Jurkat, Clone E6-1 (cell line): ENCODE results near the gene SEPHS2.
"Not testable (repeated sequence)": the region's sequence is repeated elsewhere in the genome, so short reads cannot be mapped to it uniquely, and the experiment has no call there.

Experiments used
- DNase-seq: peaks from one replicate; pipeline ENCODE4 v3.0.0-alpha.2; 2011; ENCODE audit warnings: low read depth, low spot score
- H3K4me3 ChIP-seq: 2 replicates; pipeline ENCODE4 v1.5.1; 2011; ENCODE audit warnings: mild to moderate bottlenecking, low read length, control low read depth, moderate library complexity

The SEPHS2 gene

DNA sequence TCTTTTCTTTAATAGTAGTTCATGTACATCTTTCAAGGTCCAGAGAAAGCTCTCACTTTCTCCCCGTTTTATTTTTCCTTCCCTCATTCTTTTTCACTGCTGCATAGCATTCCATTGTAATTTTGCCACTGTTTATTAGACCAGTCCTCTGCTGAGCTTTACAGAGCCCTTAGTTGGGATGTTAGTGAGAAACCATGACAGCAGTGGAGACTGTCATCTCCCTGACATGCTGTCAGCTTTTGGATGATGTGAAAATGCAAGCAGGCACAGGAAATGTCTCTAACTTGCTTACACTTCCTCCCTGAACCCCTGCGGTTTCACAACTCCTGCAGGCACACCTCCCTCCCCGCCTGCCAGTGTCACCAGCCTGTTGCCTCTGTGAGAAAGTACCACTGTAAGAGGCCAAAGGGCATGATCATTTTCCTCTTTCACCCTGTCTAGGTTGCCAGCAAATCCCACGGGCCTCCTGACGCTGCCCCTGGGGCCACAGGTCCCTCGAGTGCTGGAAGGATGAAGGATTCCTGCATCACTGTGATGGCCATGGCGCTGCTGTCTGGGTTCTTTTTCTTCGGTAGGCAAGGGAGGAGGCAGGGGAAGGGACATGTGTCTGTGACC lies 26.8 kb upstream of the SEPHS2 start, which contains the start of gene ITGAL:
Gene ITGAL (plus strand): TSS at position 415 of the 615 bp plus-strand sequence. CDS start 96 bp downstream, at position 511.
- peak within 1 kb of the TSS; percentile 62 for H3K4me3 ChIP-seq
- DNase-seq, result peak; percentile 95

DNA sequence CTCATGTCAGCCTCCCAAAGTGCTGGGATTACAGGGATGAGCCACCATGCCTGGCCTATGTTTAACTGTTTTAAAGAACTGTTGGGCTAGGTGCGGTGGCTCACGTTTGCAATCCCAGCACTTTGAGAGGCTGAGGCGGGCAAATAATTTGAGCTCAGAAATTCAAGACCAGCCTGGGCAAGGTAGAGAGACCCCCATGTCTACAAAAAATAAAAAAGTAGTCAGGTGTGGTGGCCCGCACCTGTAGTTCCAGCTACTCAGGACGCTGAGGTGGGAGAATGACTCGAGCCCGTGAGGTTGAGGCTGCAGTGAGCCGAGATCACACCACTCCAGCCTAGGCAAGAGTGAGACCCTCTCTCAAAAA lies 24.9 kb upstream of the SEPHS2 start:
- H3K4me3 ChIP-seq, result no peak overlapping the region
- DNase-seq, result no peak

- no peak overlapping the region for H3K4me3 ChIP-seq
- DNase-seq, result no peak
Measured at GRCh38 chr16:30470170-30470512, 24.5 kb upstream of the SEPHS2 start.

GRCh38 chr16:30464078-30464477 lies 18.4 kb upstream of the SEPHS2 start:
- no peak for DNase-seq
- no peak overlapping the region for H3K4me3 ChIP-seq

GRCh38 chr16:30461426-30461825 lies 15.8 kb upstream of the SEPHS2 start:
- not testable (repeated sequence) for DNase-seq, H3K4me3 ChIP-seq

DNA sequence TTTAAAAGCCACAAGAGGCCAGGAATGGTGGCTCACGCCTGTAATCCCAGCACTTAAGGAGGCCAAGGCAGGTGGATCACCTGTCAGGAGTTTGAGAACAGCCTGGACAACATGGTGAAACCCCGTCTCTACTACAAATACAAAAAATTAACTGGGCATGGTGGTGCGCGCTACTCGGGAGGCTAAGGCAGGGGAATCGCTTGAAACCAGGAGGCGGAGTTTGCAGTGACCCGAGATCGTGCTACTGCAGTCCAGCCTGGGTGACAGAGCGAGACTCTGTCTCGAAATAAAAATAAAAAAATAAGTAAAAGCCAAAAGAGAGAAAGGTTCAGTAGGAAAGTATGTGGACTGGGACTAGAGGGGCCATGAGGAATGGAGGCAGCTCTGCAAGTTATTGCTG lies 13.8 kb upstream of the SEPHS2 start:
- no peak overlapping the region; the same call in 1 of the 2 replicates for H3K4me3 ChIP-seq
- DNase-seq, result no peak

DNA sequence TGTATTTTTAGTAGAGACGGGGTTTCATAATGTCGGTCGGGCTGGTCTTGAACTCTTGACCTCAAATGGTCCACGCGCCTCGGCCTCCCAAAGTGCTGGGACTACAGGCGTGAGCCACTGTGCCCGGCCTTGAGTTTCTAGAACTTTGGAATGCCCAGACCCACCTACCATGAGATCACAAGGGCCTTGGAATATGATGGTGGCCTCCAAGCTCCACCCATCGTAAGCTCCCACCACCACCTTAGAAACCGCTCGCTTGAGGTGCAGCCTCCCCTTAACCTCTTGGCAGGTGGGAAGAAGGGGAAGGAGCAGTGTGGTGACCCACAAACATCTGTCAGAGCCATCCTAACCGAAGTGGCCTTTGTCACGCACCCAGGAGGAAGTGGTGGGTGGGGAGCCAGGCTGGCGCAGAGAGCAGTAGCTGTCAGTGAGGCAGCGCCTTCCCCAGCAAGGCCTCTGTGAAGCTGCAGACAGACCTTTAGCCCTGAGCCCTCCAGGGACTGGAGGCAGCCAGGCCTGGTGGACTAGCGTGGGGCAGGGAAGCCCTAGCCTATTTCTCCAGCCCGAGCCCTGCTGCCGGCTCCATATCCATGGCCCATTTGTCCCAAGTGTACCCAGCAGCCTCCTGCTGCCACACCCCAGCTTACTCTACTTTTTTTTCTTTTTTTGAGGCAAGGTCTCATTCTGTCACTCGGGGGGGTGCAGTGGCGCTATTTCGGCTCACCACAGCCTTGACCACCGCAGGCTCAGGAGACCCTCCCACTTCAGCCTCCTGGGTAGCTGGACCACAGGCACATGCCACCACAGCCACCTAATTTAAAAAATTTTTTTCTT lies 13.1 kb upstream of the SEPHS2 start:
- H3K4me3 ChIP-seq, result peak overlapping the region; percentile 17
- DNase-seq, result peak; percentile 99

- H3K4me3 ChIP-seq, result no peak overlapping the region
Measured at GRCh38 chr16:30457743-30458560, 12.3 kb upstream of the SEPHS2 start.

DNA sequence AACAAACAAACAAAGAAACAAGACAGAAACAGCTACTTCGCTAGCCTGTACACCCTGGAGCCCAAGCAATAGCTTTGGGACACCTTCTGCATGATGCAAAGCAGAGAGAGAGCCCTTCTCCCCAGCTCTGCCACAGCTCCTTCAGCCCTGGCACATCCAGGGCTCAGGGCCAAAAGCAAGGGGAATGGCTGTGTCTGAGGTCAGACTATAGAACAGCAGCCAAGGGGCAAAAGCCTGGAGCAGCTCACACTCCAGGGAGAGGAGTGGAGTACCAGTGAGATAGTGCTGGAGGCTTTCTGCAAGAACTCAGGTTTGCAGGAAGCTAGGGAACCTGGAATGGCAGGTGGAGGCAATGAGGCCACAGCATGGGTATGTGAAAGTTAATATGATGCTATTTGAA lies 11.6 kb upstream of the SEPHS2 start:
- no peak for DNase-seq
- no peak overlapping the region for H3K4me3 ChIP-seq

More at GRCh38 chr16:30457743-30458560, 12.3 kb upstream of the SEPHS2 start:
- DNase-seq, result no peak

GRCh38 chr16:30456302-30456701 lies 10.6 kb upstream of the SEPHS2 start:
- H3K4me3 ChIP-seq, result no peak overlapping the region
- DNase-seq, result no peak

- not testable (repeated sequence) for DNase-seq, H3K4me3 ChIP-seq
Measured at GRCh38 chr16:30452709-30453580, 7.3 kb upstream of the SEPHS2 start.

DNA sequence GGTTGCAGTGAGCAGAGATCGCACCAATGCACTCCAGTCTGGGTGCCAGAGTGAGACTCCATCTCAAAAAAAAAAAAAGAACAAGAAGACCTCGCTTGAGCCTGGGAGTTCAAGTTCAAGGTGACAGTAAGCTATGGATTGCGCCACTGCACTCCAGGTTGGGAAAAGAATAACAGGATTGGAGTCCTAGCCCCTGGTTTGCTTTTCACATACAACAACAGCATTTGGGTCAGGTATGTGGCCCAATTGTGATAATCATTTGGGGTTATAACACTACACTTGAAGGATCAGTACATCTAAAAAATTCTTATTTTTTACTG lies 3.4 kb upstream of the SEPHS2 start:
- no peak overlapping the region for H3K4me3 ChIP-seq
- DNase-seq, result no peak

DNA sequence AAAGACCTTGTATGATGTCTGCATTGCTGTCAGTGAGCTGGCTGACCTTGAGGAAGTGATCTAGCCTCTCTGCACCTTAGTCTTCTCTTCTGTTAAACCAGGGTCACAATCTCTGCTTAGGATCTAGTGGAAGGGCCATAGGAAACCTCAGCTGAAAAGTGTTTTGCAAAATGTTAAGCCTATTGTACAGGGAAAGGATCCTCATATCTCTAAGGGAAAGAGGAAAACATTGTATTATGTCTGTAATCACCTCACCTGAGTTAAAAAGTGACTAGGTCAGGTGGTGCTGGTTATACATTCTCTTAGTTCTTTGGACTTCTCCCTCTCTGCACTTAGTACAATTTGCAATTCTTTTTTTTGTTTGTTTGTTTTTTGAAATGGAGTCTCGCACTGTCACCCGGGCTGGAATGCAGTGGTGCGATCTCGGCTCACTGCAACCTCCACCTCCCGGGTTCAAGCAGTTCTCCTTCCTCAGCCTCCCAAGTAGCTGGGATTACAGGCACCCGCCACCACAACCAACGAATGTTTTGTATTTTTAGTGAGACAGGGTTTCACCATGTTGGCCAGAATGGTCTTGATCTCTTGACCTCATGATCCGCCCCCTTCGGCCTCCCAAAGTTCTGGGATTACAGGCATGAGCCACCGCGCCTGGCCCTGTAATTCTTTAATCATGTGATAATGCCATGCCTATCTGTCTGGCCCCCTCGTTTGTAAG lies 2.0 kb upstream of the SEPHS2 start:
- no peak for DNase-seq
- no peak overlapping the region for H3K4me3 ChIP-seq

DNA sequence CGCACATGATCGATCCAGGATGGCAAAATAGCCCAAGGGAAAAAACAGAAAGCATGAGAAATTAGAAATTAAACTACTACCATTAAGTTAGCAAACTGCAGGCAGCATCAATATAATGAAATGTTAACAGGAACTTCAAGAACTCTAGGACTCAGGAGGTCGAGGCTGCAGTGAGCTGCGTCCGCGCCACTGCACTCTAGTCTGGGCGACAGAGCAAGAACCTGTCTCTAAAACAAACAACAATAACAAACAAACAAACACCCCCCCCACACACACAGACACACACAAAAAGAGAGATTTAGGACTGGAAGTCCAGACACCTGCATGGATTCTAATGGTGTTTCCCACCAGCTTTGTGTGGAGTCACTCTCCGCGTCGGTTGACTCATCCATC lies 525 bp upstream of the SEPHS2 start:
- H3K4me3 ChIP-seq, result peak overlapping the region; percentile 83
- DNase-seq, result no peak

DNA sequence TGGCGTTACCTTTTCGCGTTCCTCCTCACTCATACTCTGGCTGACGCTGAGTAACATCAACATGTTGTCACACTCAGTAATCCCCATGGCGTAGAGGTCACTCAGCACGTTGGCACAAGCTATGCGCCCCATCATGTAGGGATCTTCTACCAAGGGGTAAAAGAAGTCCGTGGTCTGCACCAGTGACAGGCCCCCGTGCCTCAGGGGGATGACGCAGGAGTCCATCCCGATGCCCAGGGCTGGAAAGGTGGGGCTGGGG lies 596 bp downstream of the SEPHS2 start:
- no peak for DNase-seq
- peak overlapping the region; percentile 83 for H3K4me3 ChIP-seq

DNA sequence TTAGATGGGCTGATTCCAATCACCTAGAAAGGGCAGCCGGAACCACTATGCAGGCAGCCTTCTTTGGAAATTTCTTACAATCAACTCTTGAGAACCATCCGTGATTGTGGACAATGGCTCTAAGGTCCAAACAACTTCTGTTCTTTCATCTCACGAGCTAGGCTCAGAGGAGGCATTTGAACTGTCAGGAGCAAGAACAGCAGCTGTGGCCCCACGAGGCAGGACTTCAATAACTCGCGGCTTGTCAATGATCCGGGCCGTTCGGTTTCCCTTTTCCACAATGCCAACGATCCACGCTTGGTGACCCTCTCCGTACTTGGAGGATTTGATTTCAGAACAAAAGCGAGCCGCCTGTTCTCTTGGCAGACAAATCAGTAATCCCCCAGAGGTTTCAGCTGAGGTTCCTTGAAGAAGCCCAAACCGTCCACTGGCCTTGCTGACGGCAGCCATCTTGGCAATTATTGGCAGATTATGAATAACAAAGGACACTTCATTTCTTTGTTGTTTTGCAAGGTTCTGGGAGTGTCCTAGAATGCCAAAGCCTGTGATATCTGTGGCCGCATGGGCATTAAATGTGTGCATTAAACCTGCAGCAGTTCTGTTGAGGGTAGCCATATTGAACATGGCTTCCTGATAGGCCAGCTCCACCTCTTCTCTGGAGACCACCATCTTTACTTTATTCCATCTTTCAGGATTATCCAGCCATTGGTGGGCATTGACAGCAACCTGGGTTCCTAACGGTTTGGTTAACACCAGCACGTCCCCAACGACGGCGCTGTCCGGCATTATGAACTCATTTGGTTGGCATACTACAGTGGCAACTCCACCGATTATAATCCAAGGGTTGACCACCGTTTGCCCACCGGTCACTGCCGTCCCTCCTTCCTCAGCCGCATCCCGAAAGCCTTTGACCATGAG lies 1.2 kb downstream of the SEPHS2 start:
- no peak for DNase-seq

GRCh38 chr16:30443631-30444030 lies 2.0 kb downstream of the SEPHS2 start:
- H3K4me3 ChIP-seq, result no peak overlapping the region
- DNase-seq, result no peak

More for the DNA sequence above, 1.2 kb downstream of the SEPHS2 start:
- H3K4me3 ChIP-seq, result peak overlapping the region; percentile 83
